NT2/D1 (cell line): ENCODE results near the gene EPN2.

Experiments used
- SUZ12 ChIP-seq: IDR thresholded peaks from 2 replicates; pipeline ENCODE4 v1.6.1; 2011; ENCODE audit not compliant: insufficient read length, insufficient read depth; ENCODE audit errors: extremely low read depth
- YY1 ChIP-seq: IDR thresholded peaks from 2 replicates; pipeline ENCODE4 v1.6.1; 2011; ENCODE audit not compliant: insufficient read length, insufficient read depth

- TF ChIP-seq SUZ12 (no peak), YY1 (no peak)
These were observed 147.7 kb downstream of the EPN2 start for GRCh38 chr17:19384723-19385391.
